Sigmoid colon (tissue), 7 donors: ENCODE data around the gene ARID3B. TPM values are rescaled to one million over a fixed set of nuclear protein-coding genes. Genes with fewer than 3 reads are reported as not detected.
"Not testable (repeated sequence)": the region's sequence is repeated elsewhere in the genome, so short reads cannot be mapped to it uniquely, and the experiment has no call there.

Experiments used
- DNase-seq: peaks from one replicate; pipeline ENCODE4 v3.0.0-alpha.2; 2019
- H3K27ac ChIP-seq, 4 donors: fragments of 200-600 bp; sonication (generic); one replicate each; pipeline ENCODE4 v1.5.1; 2016 to 2019; ENCODE audit warnings: mild to moderate bottlenecking in 1 of 4
- H3K27me3 ChIP-seq, 3 donors: fragments of 200-600 bp; sonication (generic); one replicate each; pipeline ENCODE4 v1.5.1; 2019; ENCODE audit warnings: mild to moderate bottlenecking in 1 of 3
- H3K36me3 ChIP-seq, 4 donors: fragments of 200-600 bp; sonication (generic); one replicate each; pipeline ENCODE4 v1.5.1; 2016 to 2019
- H3K4me1 ChIP-seq, 4 donors: fragments of 200-600 bp; sonication (generic); one replicate each; pipeline ENCODE4 v1.5.1; 2017 to 2019
- H3K4me3 ChIP-seq, 4 donors: fragments of 200-600 bp; sonication (generic); one replicate each; pipeline ENCODE4 v1.5.1; 2017 to 2019; ENCODE audit warnings: mild to moderate bottlenecking in 2 of 4, moderate library complexity in 1 of 4
- H3K9me3 ChIP-seq, 4 donors: fragments of 200-600 bp in 3 of 4; sonication (generic) in 3 of 4; one replicate each; pipeline versions ENCODE4 v1.5.1 to v1.6.1; 2013 to 2019
- EP300 ChIP-seq, 4 donors: sonication (generic); formaldehyde crosslinking; IDR thresholded peaks; one replicate each; pipeline ENCODE4 v1.6.1; 2017; ENCODE audit warnings: antibody characterized with exemption in 4 of 4
- POLR2A ChIP-seq, 2 donors: fragments of 450-650 bp; IDR thresholded peaks; one replicate each; pipeline ENCODE4 v1.6.1; 2016; ENCODE audit warnings: antibody characterized with exemption in 2 of 2, mild to moderate bottlenecking in 2 of 2, moderate library complexity in 2 of 2
- POLR2AphosphoS5 ChIP-seq, 4 donors: sonication (generic); formaldehyde crosslinking; IDR thresholded peaks; one replicate each; pipeline ENCODE4 v1.6.1; 2017; ENCODE audit warnings: antibody characterized with exemption in 4 of 4
- WGBS, 2 donors: extraction: QIAGEN DNeasy Blood & Tissue Kit; methylation state at CpG; one replicate each; pipeline ENCODE4 v1.1.7; 2013; 5-methylcytosine and 5-hydroxymethylcytosine counted together
- intact Hi-C: fragments of 100-400 bp; cut with DNase I; formaldehyde crosslinking; loops from one replicate; pipeline ENCODE4 v1.15.1; 2023
- polyA plus RNA-seq, 3 donors: library from polyadenylated mRNA; stranded (reverse); fragments of 200-250 nt; gene quantifications; one replicate each; pipeline ENCODE4 v1.2.3, GENCODE V29; 2013
- total RNA-seq, 4 donors: library from RNA; depleted of rRNA; stranded (reverse); fragments of >200 nt; gene quantifications; one replicate each; pipeline ENCODE4 v1.1.0, GENCODE V29; 2016
- TF ChIP-seq, protein P1 (sequence below), 4 experiments: fragments of 450-650 bp in 3 of 4; fragments of 200-600 bp in 1 of 4; IDR thresholded peaks; one replicate each; pipeline ENCODE4 v1.5.1; 2016 to 2019; ENCODE audit warnings: antibody characterized with exemption in 4 of 4, mild to moderate bottlenecking in 3 of 4, moderate library complexity in 2 of 4
- donor health status: healthy with polysubstance abuse.
- donor health status: Bipolar disorder and iron deficiency.
- donor health status: healthy.

The ARID3B gene
- total and polyA plus RNA-seq, 7 donors, result 2.3 to 9.7 (median 5.3) TPM

DNA sequence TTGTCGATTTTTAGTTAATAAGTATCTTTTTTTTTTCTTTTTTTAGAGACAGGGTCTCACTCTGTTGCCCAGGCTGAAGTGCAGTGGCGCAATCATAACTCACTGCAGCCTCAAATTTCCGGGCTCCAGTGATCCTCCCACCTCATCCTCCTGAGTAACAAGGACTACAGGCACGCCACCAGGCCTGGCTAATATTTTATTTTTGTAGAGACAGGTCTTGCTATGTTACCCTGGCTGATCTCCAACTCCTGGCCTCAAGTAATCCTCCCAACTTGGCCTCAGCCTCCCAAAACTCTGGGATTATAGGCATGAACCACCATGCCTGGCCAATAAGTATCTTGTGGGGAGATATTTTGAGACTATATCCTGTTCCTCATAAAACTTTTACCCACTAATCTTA lies 29.4 kb upstream of the ARID3B start:
- 84 to 85% methylated on average over 4 of the region's 4 CpGs for WGBS, 2 donors
- no peaks in the 10 kb centered on the region for H3K27me3 ChIP-seq

DNA sequence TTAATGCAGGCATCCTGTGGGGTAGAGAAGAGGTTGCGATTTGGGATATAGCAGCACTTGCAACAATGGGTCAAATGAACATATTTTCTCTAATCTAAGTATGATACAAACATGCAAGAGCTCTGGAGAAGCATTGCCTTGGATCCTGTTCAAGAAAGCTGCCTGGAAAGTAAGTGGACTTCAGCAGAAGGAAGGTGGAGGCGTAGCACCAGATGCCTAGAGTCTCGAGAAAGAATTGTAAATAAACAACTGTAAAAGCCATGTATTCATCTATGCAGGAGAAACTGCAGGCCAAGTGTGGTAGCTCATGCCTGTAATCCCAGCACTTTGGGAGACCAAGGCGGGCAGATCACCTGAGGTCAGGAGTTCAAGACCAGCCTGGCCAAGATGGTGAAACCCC lies 27.0 kb upstream of the ARID3B start:
- H3K27ac ChIP-seq, DNase-seq, intact Hi-C loops, H3K4me1 ChIP-seq, H3K36me3 ChIP-seq, H3K4me3 ChIP-seq, H3K9me3 ChIP-seq, H3K27me3 ChIP-seq: not testable (repeated sequence)
- WGBS, 2 donors, result 58 to 67% methylated on average over 4 of the region's 4 CpGs

More for the DNA sequence above, 29.4 kb upstream of the ARID3B start:
- no peaks in the 10 kb centered on the region for H3K36me3 ChIP-seq
- H3K27ac ChIP-seq, result no peak overlapping the region
- no peak overlapping the region for H3K4me3 ChIP-seq
- H3K9me3 ChIP-seq, result no peaks in the 10 kb centered on the region
- TF ChIP-seq EP300 (IDR thresholded peaks at IDR 0.05) (no peak), POLR2AphosphoS5 (IDR thresholded peaks at IDR 0.05) (no peak), POLR2A (IDR thresholded peaks at IDR 0.05) (no peak)
- TF ChIP-seq, protein P1, sequence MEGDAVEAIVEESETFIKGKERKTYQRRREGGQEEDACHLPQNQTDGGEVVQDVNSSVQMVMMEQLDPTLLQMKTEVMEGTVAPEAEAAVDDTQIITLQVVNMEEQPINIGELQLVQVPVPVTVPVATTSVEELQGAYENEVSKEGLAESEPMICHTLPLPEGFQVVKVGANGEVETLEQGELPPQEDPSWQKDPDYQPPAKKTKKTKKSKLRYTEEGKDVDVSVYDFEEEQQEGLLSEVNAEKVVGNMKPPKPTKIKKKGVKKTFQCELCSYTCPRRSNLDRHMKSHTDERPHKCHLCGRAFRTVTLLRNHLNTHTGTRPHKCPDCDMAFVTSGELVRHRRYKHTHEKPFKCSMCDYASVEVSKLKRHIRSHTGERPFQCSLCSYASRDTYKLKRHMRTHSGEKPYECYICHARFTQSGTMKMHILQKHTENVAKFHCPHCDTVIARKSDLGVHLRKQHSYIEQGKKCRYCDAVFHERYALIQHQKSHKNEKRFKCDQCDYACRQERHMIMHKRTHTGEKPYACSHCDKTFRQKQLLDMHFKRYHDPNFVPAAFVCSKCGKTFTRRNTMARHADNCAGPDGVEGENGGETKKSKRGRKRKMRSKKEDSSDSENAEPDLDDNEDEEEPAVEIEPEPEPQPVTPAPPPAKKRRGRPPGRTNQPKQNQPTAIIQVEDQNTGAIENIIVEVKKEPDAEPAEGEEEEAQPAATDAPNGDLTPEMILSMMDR (IDR thresholded peaks at IDR 0.05), result no peak
- DNase-seq, result no peak
- intact Hi-C loops, result no loop called here
- H3K4me1 ChIP-seq, result no peaks in the 10 kb centered on the region

DNA sequence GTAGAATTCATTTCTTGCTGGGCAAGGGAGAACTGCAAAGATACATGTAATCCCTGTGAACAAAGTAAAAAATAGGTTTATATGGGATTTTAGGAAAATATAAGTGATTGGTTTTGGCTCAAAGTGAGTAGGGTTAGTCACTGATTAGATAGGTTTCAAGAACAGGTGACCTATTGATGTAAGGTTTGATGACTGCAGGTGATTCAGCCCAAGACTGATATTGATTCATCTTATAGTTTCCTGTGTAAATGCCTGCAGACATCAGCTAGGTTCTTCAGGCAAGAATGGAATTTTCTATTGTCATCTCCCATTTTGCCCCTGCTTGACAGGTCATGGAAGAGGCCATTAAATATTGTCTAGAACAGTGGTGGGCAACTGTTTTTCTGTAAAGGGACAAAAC lies 23.9 kb upstream of the ARID3B start:
- no peaks in the 10 kb centered on the region for H3K27me3 ChIP-seq
- no peak overlapping the region for H3K27ac ChIP-seq
- H3K4me1 ChIP-seq, result no peaks in the 10 kb centered on the region
- no peak overlapping the region for H3K4me3 ChIP-seq
- DNase-seq, result no peak
- no peaks in the 10 kb centered on the region for H3K9me3 ChIP-seq
- intact Hi-C loops, result no loop called here
- TF ChIP-seq POLR2AphosphoS5 (IDR thresholded peaks at IDR 0.05), result no peak
- no peak for TF ChIP-seq POLR2A (IDR thresholded peaks at IDR 0.05)
- TF ChIP-seq, protein P1 (IDR thresholded peaks at IDR 0.05), result no peak
- no peak for TF ChIP-seq EP300 (IDR thresholded peaks at IDR 0.05)
- no peaks in the 10 kb centered on the region for H3K36me3 ChIP-seq

DNA sequence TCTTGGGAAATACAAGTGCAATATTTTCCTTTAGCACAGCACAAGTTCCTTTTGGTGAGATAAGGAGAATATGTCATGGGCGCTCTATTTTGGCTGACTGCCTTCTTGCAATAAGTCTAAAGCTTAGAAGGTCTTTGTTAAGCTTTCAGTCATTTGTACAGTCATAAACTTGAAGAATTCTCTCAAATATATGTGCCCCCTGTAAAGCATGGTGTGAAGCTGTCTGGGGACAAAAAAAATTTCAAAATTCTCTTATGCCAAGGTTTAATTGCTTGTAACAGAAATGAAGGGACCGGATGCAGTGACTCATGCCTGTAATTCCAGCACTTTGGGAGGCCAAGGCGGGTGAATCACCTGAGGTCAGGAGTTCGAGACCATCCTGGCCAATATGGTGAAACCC lies 21.7 kb upstream of the ARID3B start:
- no peak for DNase-seq
- TF ChIP-seq EP300 (IDR thresholded peaks at IDR 0.05) (no peak), POLR2AphosphoS5 (IDR thresholded peaks at IDR 0.05) (no peak), POLR2A (IDR thresholded peaks at IDR 0.05) (no peak)
- TF ChIP-seq, protein P1 (IDR thresholded peaks at IDR 0.05), result no peak
- H3K4me3 ChIP-seq, result no peak overlapping the region
- intact Hi-C loops, result no loop called here
- 89 to 92% methylated on average over 4 of the region's 4 CpGs for WGBS, 2 donors
- no peaks in the 10 kb centered on the region for H3K36me3 ChIP-seq
- no peaks in the 10 kb centered on the region for H3K4me1 ChIP-seq
- no peak overlapping the region for H3K27ac ChIP-seq
- H3K9me3 ChIP-seq, result no peaks in the 10 kb centered on the region
- no peaks in the 10 kb centered on the region for H3K27me3 ChIP-seq

DNA sequence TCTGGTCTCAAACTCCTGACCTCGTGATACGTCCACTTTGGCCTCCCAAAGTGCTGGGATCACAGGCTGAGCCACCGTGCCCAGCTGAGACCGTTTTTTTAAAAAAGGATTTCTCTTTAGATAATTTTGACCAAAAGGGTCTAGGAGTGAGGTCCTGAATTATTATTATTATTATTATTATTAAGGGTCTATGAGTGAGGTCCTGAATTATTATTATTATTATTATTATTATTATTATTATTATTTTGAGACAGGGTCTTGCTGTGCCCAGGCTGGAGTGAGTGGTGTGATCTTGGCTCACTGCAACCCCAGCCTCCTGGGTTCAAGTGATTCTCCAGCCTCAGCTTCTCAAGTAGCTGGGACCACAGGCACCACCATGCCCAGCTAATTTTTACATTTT lies 20.6 kb upstream of the ARID3B start:
- 96% methylated on average over 4 of the region's 4 CpGs for WGBS, 2 donors
- no peaks in the 10 kb centered on the region for H3K27me3 ChIP-seq
- H3K4me1 ChIP-seq, result no peaks in the 10 kb centered on the region
- H3K36me3 ChIP-seq, result no peaks in the 10 kb centered on the region
- H3K4me3 ChIP-seq, result no peak overlapping the region
- intact Hi-C loops, result no loop called here
- DNase-seq, result no peak
- no peaks in the 10 kb centered on the region for H3K9me3 ChIP-seq
- TF ChIP-seq, protein P1 (IDR thresholded peaks at IDR 0.05), result no peak
- TF ChIP-seq EP300 (IDR thresholded peaks at IDR 0.05), result no peak
- TF ChIP-seq POLR2A (IDR thresholded peaks at IDR 0.05), result no peak
- TF ChIP-seq POLR2AphosphoS5 (IDR thresholded peaks at IDR 0.05), result no peak
- no peak overlapping the region for H3K27ac ChIP-seq
